GM19099 (cell line): Measurements from ENCODE around the gene NEMP1.

Source experiments
- POLR2A ChIP-seq: IDR thresholded peaks from 3 replicates; pipeline ENCODE4 v1.6.1; 2011; ENCODE audit warnings: low read depth; ENCODE audit not compliant: insufficient read length; ENCODE audit errors: extremely low read depth

NEMP1 gene

DNA sequence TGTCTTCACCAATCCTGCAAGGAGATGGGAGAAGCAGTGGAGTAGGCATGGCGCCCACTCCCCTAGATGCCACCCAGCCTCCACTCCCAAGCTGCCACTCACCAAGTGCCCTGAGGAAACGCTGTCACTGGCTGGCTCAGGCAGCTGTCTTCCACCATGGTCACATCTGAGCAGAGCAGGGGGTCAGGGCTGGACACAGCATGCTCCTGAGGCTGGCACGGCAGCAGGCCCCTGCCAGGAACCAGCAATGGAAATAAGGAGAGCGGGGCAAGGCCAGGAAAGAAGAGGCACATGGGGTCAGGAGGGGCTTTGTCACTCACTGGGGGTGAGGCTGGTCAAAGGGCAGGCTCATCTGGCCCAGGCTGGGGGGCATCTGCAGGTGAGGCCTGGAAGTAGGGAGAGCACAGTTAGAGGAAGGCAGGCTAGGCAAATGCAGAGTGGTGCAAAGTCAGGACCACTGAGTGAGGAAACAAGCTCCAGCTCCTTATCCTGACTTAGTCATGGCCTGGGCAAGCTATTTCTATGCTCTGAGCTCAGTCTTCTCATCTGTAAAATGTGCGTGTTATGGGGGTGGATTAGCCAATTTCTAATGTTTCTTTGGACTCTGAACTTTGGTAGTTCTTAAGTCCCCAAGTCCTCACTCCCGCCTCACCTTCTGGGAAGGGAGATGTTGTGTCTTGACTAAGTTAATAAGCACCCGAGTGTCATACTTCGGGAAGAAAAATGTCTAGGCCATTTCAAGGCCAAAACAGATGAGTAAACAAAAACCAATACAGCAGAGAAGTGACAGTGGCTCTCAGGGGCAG lies 18.4 kb upstream of the NEMP1 start:
- no peak for TF ChIP-seq POLR2A

DNA sequence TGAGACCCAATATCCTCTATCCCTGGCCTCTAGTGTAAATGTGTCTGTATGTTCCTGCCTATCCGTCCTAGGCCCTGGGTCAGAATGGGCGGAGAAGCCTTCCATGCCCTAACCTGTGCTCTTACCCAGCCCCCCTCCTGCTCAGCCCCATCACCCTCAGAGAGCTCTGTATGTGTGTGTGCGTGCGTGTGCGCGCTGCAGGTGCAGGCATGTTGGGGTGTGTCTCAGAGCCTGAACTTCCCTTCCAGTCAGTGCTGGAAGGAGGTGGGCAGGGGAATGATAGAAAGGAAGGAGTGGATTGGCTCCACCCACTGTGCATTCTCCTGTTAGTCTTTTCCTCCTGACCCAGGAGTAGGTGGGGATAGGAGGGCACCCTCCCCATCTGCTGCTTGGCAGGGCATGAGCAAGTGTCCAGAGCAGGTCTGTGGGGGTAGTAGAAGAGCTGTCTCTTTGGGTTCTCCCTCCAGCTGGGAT lies 17.5 kb upstream of the NEMP1 start:
- no peak for TF ChIP-seq POLR2A

DNA sequence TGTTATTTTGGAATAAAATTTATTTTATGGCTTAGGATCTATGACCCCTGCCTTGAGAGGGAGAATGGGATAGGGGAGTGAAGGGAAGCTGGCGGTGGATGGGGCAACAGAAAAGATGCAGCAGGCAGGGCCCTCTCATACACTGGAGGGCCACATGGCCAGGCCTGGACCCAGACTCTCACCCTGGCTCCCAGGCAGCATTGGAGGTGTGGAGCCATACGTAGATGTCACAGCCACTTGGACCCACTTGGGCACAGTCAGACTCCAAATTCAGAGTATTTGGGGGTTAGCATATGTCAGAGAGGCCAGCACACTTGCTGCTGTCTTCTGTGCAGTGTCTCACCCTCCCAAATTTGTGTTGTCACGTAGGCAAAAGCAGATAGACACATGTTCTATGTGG lies 16.8 kb upstream of the NEMP1 start:
- no peak for TF ChIP-seq POLR2A

DNA sequence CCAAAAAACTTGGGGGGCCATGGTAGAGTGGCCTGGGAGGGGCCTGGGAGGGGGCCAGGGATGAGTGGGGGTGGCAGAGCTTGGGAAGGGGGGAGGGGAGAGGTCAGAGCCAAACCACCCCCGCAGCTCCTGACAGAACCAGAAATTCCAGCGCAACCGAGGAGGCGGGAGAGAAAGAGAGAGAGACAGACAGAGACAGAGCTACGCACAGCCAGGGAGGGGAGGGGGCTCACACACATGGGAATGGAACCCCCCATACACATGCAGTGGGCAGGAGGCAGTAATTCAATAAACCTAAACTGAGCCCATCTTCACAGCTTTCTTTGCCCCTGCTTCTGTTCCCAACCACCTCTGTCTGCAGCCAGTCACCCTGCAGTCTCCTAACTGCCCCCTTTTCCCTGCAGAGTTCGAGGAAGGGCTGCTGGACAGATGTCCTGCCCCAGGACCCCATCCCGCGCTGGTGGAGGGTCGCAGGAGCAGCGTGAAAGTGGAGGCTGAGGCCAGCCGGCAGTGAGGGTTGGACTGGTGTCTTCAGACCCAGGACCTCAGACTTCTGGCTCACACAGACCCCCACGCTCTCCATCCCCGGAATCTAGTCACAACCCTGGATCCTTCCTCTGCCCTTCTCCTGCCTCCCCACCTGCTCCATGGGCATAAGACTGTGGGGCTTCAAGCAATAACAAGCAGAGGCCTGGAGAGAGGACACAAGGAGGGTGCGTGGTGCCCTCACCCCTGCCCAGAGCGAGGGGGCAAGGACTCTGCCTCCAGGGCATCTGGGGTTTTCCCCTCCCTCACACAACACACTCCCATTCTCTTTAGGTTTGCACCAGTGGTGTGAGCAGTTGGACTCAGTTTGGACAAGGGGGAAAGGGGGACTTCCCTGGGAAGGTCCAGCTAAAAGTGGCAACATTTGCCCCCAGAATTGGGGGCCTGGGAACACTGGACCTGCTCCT lies 15.9 kb upstream of the NEMP1 start:
- peak; percentile 38 for TF ChIP-seq POLR2A

DNA sequence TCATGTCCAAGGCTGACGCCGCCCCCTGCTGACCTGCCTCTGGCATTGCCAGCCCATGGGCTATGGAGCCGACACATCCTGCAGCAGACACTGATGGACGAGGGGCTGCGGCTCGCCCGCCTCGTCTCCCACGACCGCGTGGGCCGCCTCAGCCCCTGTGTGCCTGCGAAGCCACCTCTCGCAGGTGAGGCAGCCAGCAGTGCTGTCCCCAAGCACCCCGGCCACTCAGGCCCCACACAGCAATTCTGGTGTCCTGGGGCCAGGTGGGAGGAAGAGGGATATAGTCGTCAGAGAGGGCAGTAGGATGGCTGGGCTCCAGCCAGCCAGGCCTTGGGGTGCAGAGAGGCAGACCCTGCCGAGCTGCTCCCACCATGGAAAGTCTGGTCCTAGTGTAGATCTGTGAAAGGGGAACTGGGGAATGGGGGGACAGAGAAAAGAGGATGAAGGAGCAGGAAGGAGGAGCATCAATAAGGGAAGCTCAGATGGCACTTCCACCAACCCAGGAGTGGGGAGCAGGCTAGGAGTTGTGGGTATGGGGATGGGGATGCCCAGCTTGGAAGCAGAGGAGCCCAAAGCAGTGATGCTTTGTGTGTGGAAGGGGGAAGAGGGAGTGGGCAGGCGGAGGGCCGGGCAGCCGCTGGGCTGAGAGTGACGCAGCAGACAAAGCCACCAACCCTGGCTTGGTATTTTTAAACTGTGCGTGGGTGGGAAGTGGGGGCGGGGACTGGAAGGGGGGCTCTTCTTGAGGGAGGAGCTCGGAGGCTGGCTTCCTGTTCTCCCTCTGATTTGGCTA lies 15.0 kb upstream of the NEMP1 start:
- peak; percentile 53 for TF ChIP-seq POLR2A

DNA sequence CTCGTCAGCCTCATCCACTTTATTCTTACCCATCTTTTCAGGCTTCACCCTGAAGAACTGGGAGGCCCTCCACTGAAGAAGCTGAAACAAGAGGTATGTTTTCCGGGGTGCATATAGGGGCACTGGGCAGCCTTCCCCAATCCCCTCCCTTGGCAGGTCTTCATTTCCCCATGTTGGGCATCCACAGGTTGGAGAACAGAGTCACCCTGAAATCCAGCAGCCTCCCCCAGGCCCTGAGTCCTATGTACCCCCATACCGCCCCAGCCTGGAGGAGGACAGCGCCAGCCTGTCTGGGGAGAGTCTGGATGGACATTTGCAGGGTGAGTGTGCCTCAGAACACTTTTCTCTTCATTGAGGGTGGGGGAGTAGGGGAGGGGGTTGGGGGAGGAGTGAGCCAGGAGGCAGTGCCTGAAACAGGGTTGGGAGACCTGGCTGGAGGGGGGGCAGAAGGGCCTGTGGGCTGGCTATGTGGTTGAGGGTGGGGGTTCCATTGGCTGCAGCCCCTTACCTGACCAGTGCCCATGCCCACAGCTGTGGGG lies 14.4 kb upstream of the NEMP1 start:
- TF ChIP-seq POLR2A, result no peak

DNA sequence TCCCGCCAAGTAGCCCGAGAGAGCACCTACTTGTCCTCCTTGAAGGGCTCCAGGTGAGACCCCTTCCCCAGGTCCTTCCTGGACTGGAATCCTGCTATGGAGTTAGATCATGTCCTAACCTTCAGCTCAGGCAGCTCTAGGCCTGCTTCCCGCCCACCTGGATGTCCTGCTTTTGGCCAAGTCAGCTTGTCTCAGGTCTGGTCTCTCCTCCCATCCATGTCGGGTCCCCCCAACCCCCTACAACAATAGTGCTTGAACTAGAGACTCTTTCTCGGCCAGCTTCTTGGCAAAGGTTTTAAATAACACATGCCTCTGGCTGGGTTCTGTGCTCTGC lies 13.9 kb upstream of the NEMP1 start:
- no peak for TF ChIP-seq POLR2A

DNA sequence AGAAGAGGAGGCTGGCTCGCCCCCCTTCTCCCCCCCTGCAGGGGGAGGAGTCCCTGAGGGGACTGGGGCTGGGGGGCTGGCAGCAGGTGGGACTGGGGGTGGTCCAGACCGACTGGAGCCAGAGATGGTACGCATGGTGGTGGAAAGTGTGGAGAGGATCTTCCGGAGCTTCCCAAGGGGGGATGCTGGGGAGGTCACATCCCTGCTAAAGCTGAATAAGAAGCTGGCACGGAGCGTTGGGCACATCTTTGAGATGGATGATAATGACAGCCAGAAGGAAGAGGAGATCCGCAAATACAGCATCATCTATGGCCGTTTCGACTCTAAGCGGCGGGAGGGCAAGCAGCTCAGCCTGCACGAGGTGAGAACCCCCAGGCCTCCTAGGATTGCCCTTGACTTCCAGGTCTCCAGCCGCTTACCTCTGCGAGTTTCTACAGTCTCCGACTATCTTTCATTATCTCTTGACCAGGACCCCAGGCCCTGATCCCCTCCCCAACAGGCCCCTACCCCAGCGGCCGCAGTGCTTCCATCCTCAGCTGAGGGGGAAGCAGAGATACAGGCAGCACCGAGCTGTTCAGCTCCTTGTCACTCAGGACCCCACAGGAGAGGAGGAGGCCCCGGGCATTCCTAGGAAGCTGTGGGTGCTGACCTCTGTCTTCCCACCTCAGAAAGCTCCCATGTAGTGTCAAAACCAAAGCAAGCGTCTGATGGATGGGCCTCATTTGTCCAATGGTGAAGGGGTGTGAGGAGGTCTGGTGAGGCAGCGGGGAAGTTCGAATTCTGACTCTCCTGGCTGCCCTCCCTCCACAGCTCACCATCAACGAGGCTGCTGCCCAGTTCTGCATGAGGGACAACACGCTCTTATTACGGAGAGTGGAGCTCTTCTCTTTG lies 13.3 kb upstream of the NEMP1 start:
- TF ChIP-seq POLR2A, result no peak

DNA sequence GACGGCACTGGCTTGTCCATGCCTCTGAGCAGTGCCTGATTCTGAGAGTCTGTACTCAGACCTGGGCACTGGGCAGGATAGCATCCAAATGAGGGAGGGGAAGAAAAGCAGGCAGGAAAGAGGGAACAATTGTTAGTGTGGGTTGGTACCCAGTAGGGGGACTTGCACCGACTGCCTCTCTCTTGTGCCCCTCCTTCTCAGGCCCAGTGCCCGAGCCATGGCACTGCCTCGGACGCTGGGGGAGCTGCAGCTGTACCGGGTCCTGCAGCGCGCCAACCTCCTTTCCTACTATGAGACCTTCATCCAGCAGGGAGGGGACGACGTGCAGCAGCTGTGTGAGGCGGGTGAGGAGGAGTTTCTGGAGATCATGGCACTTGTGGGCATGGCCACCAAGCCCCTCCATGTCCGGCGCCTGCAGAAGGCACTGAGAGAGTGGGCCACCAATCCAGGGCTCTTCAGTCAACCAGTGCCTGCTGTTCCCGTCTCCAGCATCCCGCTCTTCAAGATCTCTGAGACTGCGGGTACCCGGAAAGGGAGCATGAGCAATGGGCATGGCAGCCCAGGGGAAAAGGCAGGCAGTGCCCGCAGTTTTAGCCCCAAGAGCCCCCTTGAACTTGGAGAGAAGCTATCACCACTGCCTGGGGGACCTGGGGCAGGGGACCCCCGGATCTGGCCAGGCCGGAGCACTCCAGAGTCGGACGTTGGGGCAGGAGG lies 12.5 kb upstream of the NEMP1 start:
- TF ChIP-seq POLR2A, result no peak

DNA sequence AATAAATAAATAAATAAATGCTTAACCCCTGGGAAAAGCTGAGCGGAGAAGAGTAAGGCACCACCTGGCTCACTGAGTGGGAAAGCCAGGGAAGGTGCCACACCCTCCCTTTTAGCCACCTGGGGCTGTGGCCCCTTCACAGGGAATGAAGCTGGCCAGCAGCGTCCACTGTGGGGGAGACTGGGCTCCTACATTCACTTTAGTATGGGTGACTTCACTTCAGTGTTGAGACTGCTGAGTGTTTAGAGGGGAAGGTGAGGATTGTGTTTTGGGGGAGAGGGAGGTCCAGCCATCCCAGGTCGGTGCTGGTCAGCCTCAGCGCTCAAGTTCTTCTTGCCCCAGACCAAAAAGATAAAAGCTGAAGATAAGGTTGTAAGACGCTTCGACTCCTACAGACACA lies 11.9 kb upstream of the NEMP1 start:
- TF ChIP-seq POLR2A, result no peak

DNA sequence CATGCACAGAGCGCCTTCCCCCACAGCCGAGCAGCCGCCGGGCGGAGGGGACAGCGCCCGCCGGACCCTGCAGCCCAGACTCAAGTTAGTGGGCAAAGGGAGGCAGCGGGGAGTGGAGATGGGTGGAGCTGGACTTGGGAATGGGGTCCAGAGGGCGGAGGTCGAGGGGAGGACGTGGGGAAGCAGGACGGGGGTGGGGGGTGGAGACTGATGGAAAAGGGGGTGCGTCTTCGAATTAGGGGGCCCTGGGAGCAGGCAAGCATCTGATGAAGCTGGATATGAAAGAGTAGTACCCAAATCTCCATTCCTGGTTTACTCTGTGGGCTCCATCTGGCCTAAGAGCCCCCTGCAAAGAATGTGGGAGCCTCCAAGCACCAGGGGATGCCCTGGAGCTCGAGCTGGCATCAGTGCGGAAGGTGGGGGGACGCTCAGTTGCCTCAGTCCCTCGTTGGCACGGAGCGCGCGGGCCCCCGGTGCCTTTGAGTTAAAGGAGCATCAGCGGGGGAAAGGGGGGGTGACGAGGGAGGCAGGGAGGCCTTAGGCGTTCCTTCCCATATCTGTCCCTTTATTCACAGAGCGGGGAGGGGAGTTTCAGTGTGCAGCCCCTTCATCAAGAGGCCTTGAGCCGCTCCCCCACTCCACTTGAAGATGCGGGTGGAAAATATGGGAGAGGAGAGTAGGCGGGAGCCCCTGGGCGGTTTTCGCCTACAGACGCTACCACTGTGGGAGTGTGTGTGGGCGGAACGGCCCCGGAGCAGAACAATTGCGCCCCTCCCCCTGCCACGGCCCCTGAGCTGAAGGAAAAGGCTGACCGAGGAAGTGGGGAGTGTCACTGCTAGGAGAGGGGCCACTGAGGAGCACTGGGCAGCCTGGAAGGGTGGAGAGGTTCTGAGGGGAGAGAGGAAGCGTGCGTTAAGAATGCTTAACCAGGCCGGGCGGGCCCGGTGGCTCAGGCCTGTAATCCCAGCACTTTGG lies 11.0 kb upstream of the NEMP1 start:
- peak; percentile 18 for TF ChIP-seq POLR2A

DNA sequence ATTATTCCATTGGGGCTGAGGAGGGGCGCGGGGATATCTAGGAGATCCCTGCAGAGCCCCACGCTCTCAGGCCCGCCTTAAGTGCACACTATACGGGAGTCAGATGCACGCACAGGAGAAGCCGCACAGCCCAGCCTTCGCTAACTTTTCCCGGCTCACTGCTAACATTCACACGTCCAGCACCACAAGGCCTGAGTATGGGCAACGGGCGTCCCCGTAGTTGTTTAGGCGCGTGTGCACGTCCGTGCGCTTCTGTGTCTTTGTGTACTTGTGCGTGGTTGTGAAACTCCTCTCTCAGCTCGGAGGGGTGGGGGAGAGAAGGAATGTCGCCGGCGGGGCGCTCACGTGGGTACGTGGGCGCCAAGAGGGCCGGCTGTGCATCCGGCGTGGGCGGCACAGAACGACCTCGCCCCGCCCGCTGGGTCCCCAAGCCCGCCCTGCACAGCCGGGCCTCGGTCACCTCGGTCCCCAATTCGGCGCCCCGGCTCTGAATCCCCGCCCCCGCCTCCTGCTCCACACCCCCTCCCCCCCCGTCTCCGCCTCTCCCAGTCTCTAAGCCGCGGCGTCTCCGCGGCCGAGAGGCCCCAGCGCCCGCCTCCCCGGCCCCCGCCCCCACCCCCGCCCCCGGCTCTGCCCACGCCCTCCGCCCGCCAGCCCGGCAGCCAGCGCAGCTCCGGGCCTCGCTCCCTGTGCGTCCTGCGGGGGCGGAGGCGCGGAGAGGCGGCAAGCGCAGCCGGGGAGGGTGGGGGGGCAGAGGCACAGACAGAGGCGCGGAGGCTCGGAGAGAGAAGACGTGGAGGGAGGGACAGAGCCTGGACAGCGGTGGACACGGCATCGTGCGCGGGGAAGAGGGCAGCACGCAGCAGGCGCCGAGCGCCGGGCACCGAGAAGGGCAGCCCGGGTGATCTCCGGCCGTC lies 10.0 kb upstream of the NEMP1 start, which contains the start of gene NAB2:
Gene NAB2, plus strand, starts transcription at position 761 of the 917 bp plus-strand sequence. CDS start 158 bp downstream, outside the sequence.
- TF ChIP-seq POLR2A, result peak; percentile 51
